T-helper 1 cell treated with Interleukin-12 subunit alpha and Interleukin-12 subunit beta and Interleukin-4 antibody, amounts not matched to agents 30 μg/mL and 1 μg/mL, for 36 hours (primary cell): ENCODE data around the gene CRTC1.
"Not testable (repeated sequence)": the region's sequence is repeated elsewhere in the genome, so short reads cannot be mapped to it uniquely, and the experiment has no call there.

Source experiments
- H3K27ac Mint-ChIP-seq: one replicate; pipeline ENCODE4 v1.8.0; 2021; ENCODE audit warnings: mild to moderate bottlenecking, mixed read lengths
- H3K27me3 Mint-ChIP-seq: one replicate; pipeline ENCODE4 v1.8.0; 2021; ENCODE audit warnings: low read depth, mixed read lengths
- H3K36me3 Mint-ChIP-seq: one replicate; pipeline ENCODE4 v1.8.0; 2021; ENCODE audit warnings: low read depth, mixed read lengths
- H3K4me1 Mint-ChIP-seq: one replicate; pipeline ENCODE4 v1.8.0; 2021; ENCODE audit warnings: low read depth, mixed read lengths
- H3K4me3 Mint-ChIP-seq: one replicate; pipeline ENCODE4 v1.8.0; 2021; ENCODE audit warnings: mild to moderate bottlenecking, moderate library complexity, mixed read lengths
- H3K9me3 Mint-ChIP-seq: one replicate; pipeline ENCODE4 v1.8.0; 2021; ENCODE audit warnings: mixed read lengths

The CRTC1 gene

GRCh38 chr19:18733196-18733647 is 49.7 kb downstream of the CRTC1 start:
- no peaks in the 10 kb centered on the region for H3K27me3 Mint-ChIP-seq

DNA sequence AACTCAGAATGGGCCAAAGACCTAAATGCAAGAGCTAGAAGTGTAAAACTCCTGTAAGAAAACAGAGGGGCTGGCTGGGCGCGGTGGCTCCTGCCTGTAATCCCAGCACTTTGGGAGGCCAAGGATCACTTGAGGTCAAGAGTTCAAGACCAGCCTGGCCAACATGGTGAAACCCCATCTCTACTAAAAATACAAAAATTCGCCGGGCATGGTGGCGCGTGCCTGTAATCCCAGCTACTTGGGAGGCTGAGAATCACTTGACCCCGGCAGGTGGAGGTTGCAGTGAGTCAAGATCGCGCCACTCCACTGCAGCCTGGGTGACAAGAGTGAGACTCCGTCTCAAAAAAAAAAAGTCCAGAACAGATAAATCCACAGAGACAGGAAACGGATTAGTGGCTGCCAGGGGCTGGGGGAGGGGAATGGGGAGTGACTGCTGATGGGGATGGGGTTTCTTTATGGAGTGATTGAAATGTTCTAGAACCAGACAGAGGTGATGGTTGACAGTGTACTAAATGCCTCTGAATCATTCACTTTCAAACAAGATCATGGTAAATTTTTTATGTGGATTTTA is 50.4 kb downstream of the CRTC1 start:
- H3K4me3 Mint-ChIP-seq, H3K36me3 Mint-ChIP-seq, H3K27ac Mint-ChIP-seq, H3K27me3 Mint-ChIP-seq, H3K9me3 Mint-ChIP-seq, H3K4me1 Mint-ChIP-seq: not testable (repeated sequence)

More at GRCh38 chr19:18733196-18733647, 49.7 kb downstream of the CRTC1 start:
- Mint-ChIP-seq H3K4me3 (no peak overlapping the region), H3K27ac (no peak overlapping the region), H3K9me3 (no peaks in the 10 kb centered on the region), H3K4me1 (peaks cover 3% of the 10 kb centered on the region), H3K36me3 (no peaks in the 10 kb centered on the region)

- Mint-ChIP-seq H3K9me3 (no peaks in the 10 kb centered on the region), H3K4me3 (no peak overlapping the region), H3K36me3 (no peaks in the 10 kb centered on the region), H3K27me3 (no peaks in the 10 kb centered on the region), H3K27ac (no peak overlapping the region), H3K4me1 (peaks cover 3% of the 10 kb centered on the region)
These were observed 51.8 kb downstream of the CRTC1 start for GRCh38 chr19:18735324-18735723.

GRCh38 chr19:18735752-18736151 is 52.3 kb downstream of the CRTC1 start:
- Mint-ChIP-seq H3K9me3 (no peaks in the 10 kb centered on the region), H3K36me3 (no peaks in the 10 kb centered on the region), H3K4me1 (peaks cover 3% of the 10 kb centered on the region), H3K4me3 (no peak overlapping the region), H3K27me3 (no peaks in the 10 kb centered on the region), H3K27ac (no peak overlapping the region)

- no peak overlapping the region for H3K27ac Mint-ChIP-seq
- H3K4me3 Mint-ChIP-seq = no peak overlapping the region
- H3K4me1 Mint-ChIP-seq = no peaks in the 10 kb centered on the region
- no peaks in the 10 kb centered on the region for H3K36me3 Mint-ChIP-seq
- H3K9me3 Mint-ChIP-seq = no peaks in the 10 kb centered on the region
- H3K27me3 Mint-ChIP-seq = no peaks in the 10 kb centered on the region
These were observed 53.2 kb downstream of the CRTC1 start for GRCh38 chr19:18736415-18737336.

- Mint-ChIP-seq H3K4me1 (no peaks in the 10 kb centered on the region), H3K9me3 (no peaks in the 10 kb centered on the region), H3K36me3 (no peaks in the 10 kb centered on the region), H3K27ac (no peak overlapping the region), H3K4me3 (no peak overlapping the region), H3K27me3 (no peaks in the 10 kb centered on the region)
These were observed 54.0 kb downstream of the CRTC1 start for GRCh38 chr19:18737337-18737953.

DNA sequence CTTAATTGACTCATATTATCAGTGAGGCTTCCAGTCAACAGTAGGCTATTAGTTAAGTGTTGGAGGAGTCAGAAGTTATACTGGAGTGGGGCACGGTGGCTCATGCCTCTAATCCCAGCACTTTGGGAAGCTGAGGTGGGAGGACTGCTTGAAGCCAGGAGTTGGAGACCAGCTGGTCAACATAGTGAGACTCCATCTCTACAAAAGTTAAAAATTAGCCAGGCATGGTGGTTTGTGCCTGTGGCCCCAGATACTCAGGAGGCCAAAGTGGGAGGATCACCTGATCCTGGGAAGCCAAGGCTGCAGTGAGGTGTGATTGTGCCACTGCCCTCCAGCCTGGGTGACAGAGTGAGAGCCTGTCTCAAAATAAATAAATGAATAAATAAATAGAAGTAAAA is 54.5 kb downstream of the CRTC1 start:
- H3K27ac Mint-ChIP-seq = no peak overlapping the region

GRCh38 chr19:18738961-18739690 is 55.6 kb downstream of the CRTC1 start:
- H3K36me3 Mint-ChIP-seq = no peaks in the 10 kb centered on the region
- H3K9me3 Mint-ChIP-seq = no peaks in the 10 kb centered on the region
- H3K27me3 Mint-ChIP-seq = no peaks in the 10 kb centered on the region
- no peak overlapping the region for H3K27ac Mint-ChIP-seq
- no peaks in the 10 kb centered on the region for H3K4me1 Mint-ChIP-seq
- H3K4me3 Mint-ChIP-seq = no peak overlapping the region

More for the DNA sequence above, 54.5 kb downstream of the CRTC1 start:
- no peaks in the 10 kb centered on the region for H3K36me3 Mint-ChIP-seq
- H3K4me3 Mint-ChIP-seq = no peak overlapping the region
- H3K9me3 Mint-ChIP-seq = no peaks in the 10 kb centered on the region
- H3K4me1 Mint-ChIP-seq = no peaks in the 10 kb centered on the region
- H3K27me3 Mint-ChIP-seq = no peaks in the 10 kb centered on the region

DNA sequence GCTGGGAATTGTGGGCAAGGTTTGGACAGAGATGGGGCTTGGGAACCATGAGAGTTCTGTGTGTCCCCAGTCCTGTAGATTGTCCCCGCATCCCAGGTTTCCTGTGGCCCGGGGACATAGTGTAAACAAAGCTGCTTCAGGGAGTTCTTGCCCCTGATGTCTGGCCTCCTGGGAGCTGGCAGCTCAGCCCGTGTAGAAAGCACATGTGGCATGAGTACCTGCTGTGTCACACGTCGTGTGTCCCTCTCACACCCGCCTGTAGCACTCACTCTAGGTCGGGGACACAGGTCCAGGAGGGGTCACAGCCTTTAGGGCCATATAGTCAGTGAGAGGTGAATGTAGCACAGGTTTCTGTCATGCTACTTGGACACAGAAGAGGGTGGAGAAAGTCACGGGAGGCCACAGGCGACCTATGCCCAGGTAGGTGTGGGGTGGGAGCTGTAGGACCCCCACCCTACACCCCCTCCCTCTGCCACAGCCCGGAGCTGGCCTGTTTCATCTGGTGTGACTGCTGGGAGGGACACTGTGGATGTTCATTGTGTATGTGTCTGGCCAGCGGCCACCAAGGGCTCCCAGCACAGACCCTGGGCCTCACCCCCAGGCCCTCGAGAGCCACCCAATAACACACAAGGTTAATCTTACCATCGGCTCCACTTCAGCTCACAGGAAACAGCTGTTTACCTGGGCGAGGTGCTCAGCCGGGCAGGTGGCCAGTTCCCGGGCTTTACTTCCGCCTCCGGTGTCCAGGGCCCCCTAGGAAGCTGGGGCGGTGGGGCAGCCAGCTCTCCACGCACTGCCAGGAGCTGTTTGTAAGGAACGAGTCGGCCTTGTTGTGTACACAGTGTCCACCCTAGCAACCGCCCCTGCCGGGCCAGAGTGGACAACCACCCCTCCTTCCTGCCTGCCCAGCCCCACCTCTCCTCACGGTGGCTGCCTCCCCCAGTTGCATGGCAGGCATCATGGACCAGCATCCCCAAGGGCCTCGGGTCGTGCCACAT is 57.9 kb downstream of the CRTC1 start:
- Mint-ChIP-seq H3K4me1 (no peaks in the 10 kb centered on the region), H3K27ac (no peak overlapping the region), H3K27me3 (no peaks in the 10 kb centered on the region), H3K36me3 (no peaks in the 10 kb centered on the region), H3K4me3 (no peak overlapping the region), H3K9me3 (no peaks in the 10 kb centered on the region)

- Mint-ChIP-seq H3K4me1 (no peaks in the 10 kb centered on the region), H3K27ac (no peak overlapping the region), H3K27me3 (no peaks in the 10 kb centered on the region), H3K36me3 (no peaks in the 10 kb centered on the region), H3K4me3 (no peak overlapping the region), H3K9me3 (no peaks in the 10 kb centered on the region)
These were observed 58.8 kb downstream of the CRTC1 start for GRCh38 chr19:18742324-18742723.

GRCh38 chr19:18742838-18743783 is 59.6 kb downstream of the CRTC1 start:
- H3K4me3 Mint-ChIP-seq = no peak overlapping the region
- no peak overlapping the region for H3K27ac Mint-ChIP-seq
- H3K9me3 Mint-ChIP-seq = no peaks in the 10 kb centered on the region
- no peaks in the 10 kb centered on the region for H3K27me3 Mint-ChIP-seq
- no peaks in the 10 kb centered on the region for H3K36me3 Mint-ChIP-seq
- no peaks in the 10 kb centered on the region for H3K4me1 Mint-ChIP-seq

- Mint-ChIP-seq H3K9me3 (no peaks in the 10 kb centered on the region), H3K4me1 (no peaks in the 10 kb centered on the region), H3K4me3 (no peak overlapping the region), H3K27ac (no peak overlapping the region), H3K36me3 (no peaks in the 10 kb centered on the region), H3K27me3 (no peaks in the 10 kb centered on the region)
These were observed 60.4 kb downstream of the CRTC1 start for GRCh38 chr19:18743784-18744418.
